Endodermal cell (in vitro differentiated cells): ENCODE measurements around the gene MAP3K3. TPM values are rescaled to one million over a fixed set of nuclear protein-coding genes. Genes with fewer than 3 reads are reported as not detected.

Experiments used
- DNase-seq: peaks from one replicate; pipeline ENCODE4 v3.0.0-alpha.2; 2017
- H3K27ac ChIP-seq: 2 replicates; pipeline ENCODE4 v1.5.1; 2013; ENCODE audit warnings: mild to moderate bottlenecking, low read depth, low read length, moderate library complexity
- H3K27me3 ChIP-seq: 2 replicates; pipeline ENCODE4 v1.6.1; 2013; ENCODE audit warnings: mild to moderate bottlenecking, low read length, moderate library complexity; ENCODE audit not compliant: insufficient read depth, control insufficient read depth, poor library complexity, severe bottlenecking
- H3K36me3 ChIP-seq: 2 replicates; pipeline ENCODE4 v1.7.0; 2013; ENCODE audit warnings: mild to moderate bottlenecking, low read length, moderate library complexity; ENCODE audit not compliant: control insufficient read depth, insufficient read depth
- H3K4me1 ChIP-seq: one replicate; pipeline ENCODE4 v1.7.0; 2013; ENCODE audit warnings: low read length; ENCODE audit not compliant: control insufficient read depth, insufficient read depth
- H3K4me3 ChIP-seq: 2 replicates; pipeline ENCODE4 v1.5.1; 2013; ENCODE audit warnings: mild to moderate bottlenecking, low read length, moderate library complexity
- H3K9ac ChIP-seq: 2 replicates; pipeline ENCODE4 v1.6.1; 2013; ENCODE audit warnings: mild to moderate bottlenecking, low read length, moderate library complexity; ENCODE audit not compliant: poor library complexity, severe bottlenecking; ENCODE audit errors: extremely low read depth
- H3K9me3 ChIP-seq: 2 replicates; pipeline ENCODE4 v1.6.1; 2013; ENCODE audit warnings: mild to moderate bottlenecking, low read length, moderate library complexity; ENCODE audit not compliant: control insufficient read depth
- H3K27ac Mint-ChIP-seq: 2 replicates; pipeline ENCODE4 v1.8.0; 2020; ENCODE audit warnings: mixed read lengths
- H3K27me3 Mint-ChIP-seq: 2 replicates; pipeline ENCODE4 v1.8.0; 2021; ENCODE audit warnings: mild to moderate bottlenecking, mixed read lengths; ENCODE audit not compliant: insufficient read depth
- H3K36me3 Mint-ChIP-seq: 2 replicates; pipeline ENCODE4 v1.8.0; 2020; ENCODE audit warnings: low read depth, mixed read lengths
- H3K4me1 Mint-ChIP-seq: 2 replicates; pipeline ENCODE4 v1.8.0; 2020; ENCODE audit warnings: mixed read lengths
- H3K4me3 Mint-ChIP-seq: 2 replicates; pipeline ENCODE4 v1.8.0; 2020; ENCODE audit warnings: mild to moderate bottlenecking, moderate library complexity, mixed read lengths
- H3K9me3 Mint-ChIP-seq: 2 replicates; pipeline ENCODE4 v1.8.0; 2020; ENCODE audit warnings: mild to moderate bottlenecking, mixed read lengths
- CTCF ChIP-seq: fragments of 200-600 bp; sonication (generic); conservative IDR thresholded peaks from 2 replicates; pipeline ENCODE4 v1.5.0; 2021; ENCODE audit warnings: antibody characterized with exemption, mild to moderate bottlenecking
- WGBS, 2 experiments: methylation state at CpG; one replicate each; pipeline versions ENCODE4 v1.1.5 to v1.1.7; 2013; ENCODE audit warnings: missing lambda C conversion rate in 2 of 2, mixed read lengths in 1 of 2; ENCODE audit not compliant: insufficient coverage in 1 of 2, insufficient read length in 1 of 2; 5-methylcytosine and 5-hydroxymethylcytosine counted together
- total RNA-seq, 2 donors: library from RNA; stranded (reverse); fragmentation: NEBNext Ultra II Directional in 1 of 2; extraction: Animal tissue kit (Norgen Biotek cat#: 25700) in 1 of 2; gene quantifications; 2 replicates in 1 of 2; 3 replicates in 1 of 2; pipeline ENCODE4 v1.2.1, GENCODE V29; 2021

Gene MAP3K3
- total RNA-seq, 2 donors from 2014 or later, result 19.9 to 23.3 TPM

- no peaks in the 10 kb centered on the region for H3K27me3 Mint-ChIP-seq
- H3K4me3 ChIP-seq, result no peak overlapping the region
- peaks cover 3% of the 10 kb centered on the region for H3K4me1 Mint-ChIP-seq
- H3K27me3 ChIP-seq, result no peaks in the 10 kb centered on the region
- no peak overlapping the region for H3K9ac ChIP-seq
- H3K9me3 Mint-ChIP-seq, result no peaks in the 10 kb centered on the region
- WGBS, 2 experiments, result 94 to 98% methylated on average over 7 to 11 of the region's 11 CpGs
- no peaks in the 10 kb centered on the region for H3K9me3 ChIP-seq
- peaks cover under 1% of the 10 kb centered on the region for H3K4me1 ChIP-seq
- no peak for DNase-seq
- H3K36me3 ChIP-seq, result peaks cover 52% of the 10 kb centered on the region
- peaks cover 27% of the 10 kb centered on the region for H3K36me3 Mint-ChIP-seq
- TF ChIP-seq CTCF, result no peak
- no peak overlapping the region for H3K27ac Mint-ChIP-seq
- no peak overlapping the region for H3K4me3 Mint-ChIP-seq
- H3K27ac ChIP-seq, result no peak overlapping the region
These were observed 70.1 kb downstream of the MAP3K3 start for GRCh38 chr17:63692195-63692816.

- WGBS, 2 experiments, result 93% methylated on average over 14 to 18 of the region's 18 CpGs
- no peak for TF ChIP-seq CTCF
- H3K27ac Mint-ChIP-seq, result peak overlapping the region; percentile 24
These were observed 71.3 kb downstream of the MAP3K3 start for GRCh38 chr17:63693411-63694113.

GRCh38 chr17:63694229-63694949 lies 72.2 kb downstream of the MAP3K3 start:
- WGBS, 2 experiments, result 92 to 93% methylated on average over 10 to 12 of the region's 12 CpGs
- no peaks in the 10 kb centered on the region for H3K27me3 Mint-ChIP-seq
- Histone ChIP-seq H3K4me3 (no peak overlapping the region), H3K27me3 (no peaks in the 10 kb centered on the region), H3K9ac (no peak overlapping the region), H3K4me1 (peaks cover 9% of the 10 kb centered on the region), H3K36me3 (peaks cover 50% of the 10 kb centered on the region), H3K9me3 (no peaks in the 10 kb centered on the region), H3K27ac (peak overlapping the region; percentile 93)
- H3K9me3 Mint-ChIP-seq, result no peaks in the 10 kb centered on the region
- no peak overlapping the region for H3K4me3 Mint-ChIP-seq
- TF ChIP-seq CTCF, result no peak
- H3K27ac Mint-ChIP-seq, result no peak overlapping the region
- peaks cover 6% of the 10 kb centered on the region for H3K4me1 Mint-ChIP-seq
- DNase-seq, result peak; percentile 80
- peaks cover 23% of the 10 kb centered on the region for H3K36me3 Mint-ChIP-seq

More at GRCh38 chr17:63693411-63694113, 71.3 kb downstream of the MAP3K3 start:
- peaks cover 57% of the 10 kb centered on the region for H3K36me3 ChIP-seq
- no peaks in the 10 kb centered on the region for H3K9me3 ChIP-seq
- no peak overlapping the region for H3K9ac ChIP-seq
- H3K9me3 Mint-ChIP-seq, result no peaks in the 10 kb centered on the region
- H3K27ac ChIP-seq, result peak overlapping the region; percentile 93
- H3K27me3 ChIP-seq, result no peaks in the 10 kb centered on the region
- peaks cover 26% of the 10 kb centered on the region for H3K36me3 Mint-ChIP-seq
- H3K27me3 Mint-ChIP-seq, result no peaks in the 10 kb centered on the region
- no peak overlapping the region for H3K4me3 ChIP-seq
- peak; percentile 53 for DNase-seq
- H3K4me1 Mint-ChIP-seq, result peaks cover 6% of the 10 kb centered on the region
- no peak overlapping the region for H3K4me3 Mint-ChIP-seq
- H3K4me1 ChIP-seq, result peaks cover 8% of the 10 kb centered on the region
